Stimulated activated CD8-positive, alpha-beta memory T cell treated with anti-CD3 and anti-CD28 coated beads, Interleukin-7, amount 100 ng/mL, for 48 hours (primary cell): ENCODE results near the gene GALK1.
A peak's percentile ranks its signal among the peaks of the same experiment; 100 is the strongest.
"Not testable (repeated sequence)": the region's sequence is repeated elsewhere in the genome, so short reads cannot be mapped to it uniquely, and the experiment has no call there.

Source experiments
- DNase-seq, 2 donors: peaks; one replicate each; pipeline ENCODE4 v3.0.0-alpha.2; 2020; ENCODE audit warnings: low read depth in 1 of 2; ENCODE audit errors: extremely low read depth in 1 of 2

The GALK1 gene

GRCh38 chr17:75767881-75768280, 2.9 kb upstream of the GALK1 start:
- no peak for DNase-seq

- DNase-seq, result no peak
Observed at GRCh38 chr17:75765981-75766380, 989 bp upstream of the GALK1 start.

- DNase-seq, result no peak
Observed at GRCh38 chr17:75764417-75764710, 628 bp downstream of the GALK1 start.

GRCh38 chr17:75763613-75764416, 1.2 kb downstream of the GALK1 start:
- no peak for DNase-seq

- DNase-seq, result no peak
Observed at GRCh38 chr17:75763269-75763607, 1.8 kb downstream of the GALK1 start.

- DNase-seq, result no peak
Observed at GRCh38 chr17:75762513-75763268, 2.3 kb downstream of the GALK1 start.

- DNase-seq, result not testable (repeated sequence)
Observed at GRCh38 chr17:75759978-75760640, 4.9 kb downstream of the GALK1 start.

GRCh38 chr17:75759457-75759856, 5.5 kb downstream of the GALK1 start:
- DNase-seq, result no peak

GRCh38 chr17:75758131-75758905, 6.7 kb downstream of the GALK1 start:
- DNase-seq, result no peak

GRCh38 chr17:75757086-75757681, 7.8 kb downstream of the GALK1 start:
- no peak for DNase-seq

- no peak for DNase-seq
Observed at GRCh38 chr17:75756451-75757085, 8.4 kb downstream of the GALK1 start.

- no peak for DNase-seq
Observed at GRCh38 chr17:75755990-75756389, 9.0 kb downstream of the GALK1 start.

GRCh38 chr17:75755205-75755901, 9.6 kb downstream of the GALK1 start:
- DNase-seq, result no peak

GRCh38 chr17:75754378-75755204, 10.4 kb downstream of the GALK1 start:
- no peak for DNase-seq

- peak; percentile 44 to 52 for DNase-seq
Observed at GRCh38 chr17:75753514-75754377, 11.2 kb downstream of the GALK1 start.

- no peak for DNase-seq
Observed at GRCh38 chr17:75752802-75753513, 12.0 kb downstream of the GALK1 start.

- no peak for DNase-seq
Observed at GRCh38 chr17:75752405-75752709, 12.6 kb downstream of the GALK1 start.
